Testis (tissue), 3 donors: ENCODE results near the gene MAP2K7. TPM values are rescaled to one million over a fixed set of nuclear protein-coding genes. Genes with fewer than 3 reads are reported as not detected.

Experiments used
- DNase-seq: peaks from one replicate; pipeline ENCODE4 v3.0.0-alpha.2; 2019
- H3K27ac ChIP-seq, 2 donors: fragments of 200-600 bp; sonication (generic); one replicate each; pipeline ENCODE4 v1.5.1; 2019
- H3K27me3 ChIP-seq: fragments of 200-600 bp; sonication (generic); one replicate; pipeline ENCODE4 v1.5.1; 2019
- H3K36me3 ChIP-seq: fragments of 200-600 bp; sonication (generic); one replicate; pipeline ENCODE4 v1.5.1; 2017; ENCODE audit warnings: low read depth; ENCODE audit errors: missing control alignments
- H3K4me1 ChIP-seq: fragments of 200-600 bp; sonication (generic); one replicate; pipeline ENCODE4 v1.5.1; 2019
- H3K4me3 ChIP-seq, 2 donors: fragments of 200-600 bp; sonication (generic); one replicate each; pipeline ENCODE4 v1.5.1; 2017 to 2019
- H3K9me3 ChIP-seq: fragments of 200-600 bp; sonication (generic); one replicate; pipeline ENCODE4 v1.5.1; 2017
- POLR2A ChIP-seq: fragments of 450-650 bp; IDR thresholded peaks from one replicate; pipeline ENCODE4 v1.6.1; 2017; ENCODE audit warnings: antibody characterized with exemption, mild to moderate bottlenecking, moderate library complexity
- whole genome bisulfite sequencing, 2 donors: methylation state at CpG; one replicate each; pipeline ENCODE4 v1.1.5; 2018; 5-methylcytosine and 5-hydroxymethylcytosine counted together
- intact Hi-C: fragments of 100-400 bp; cut with DNase I; formaldehyde crosslinking; loops from one replicate; pipeline ENCODE4 v1.15.1; 2023; ENCODE audit warnings: low total_unique reads
- polyA plus RNA-seq: library from polyadenylated mRNA; stranded (reverse); fragments of 350-450 nt; fragmentation: Illumina TruSeq; extraction: RNeasy Lipid Tissue Mini Kit (QIAGEN cat#74804); gene quantifications from one replicate; pipeline ENCODE4 v1.2.3, GENCODE V29; 2014; ENCODE audit warnings: low read depth, low replicate concordance; ENCODE audit not compliant: insufficient read depth
- total RNA-seq, 2 donors: library from RNA; depleted of rRNA; stranded (reverse); fragments of >200 nt; gene quantifications; one replicate each; pipeline ENCODE4 v1.2.3, GENCODE V29; 2016
- TF ChIP-seq, protein P1 (sequence below), 3 experiments: fragments of 450-650 bp in 2 of 3; fragments of 200-600 bp in 1 of 3; sonication (generic) in 1 of 3; IDR thresholded peaks; one replicate each; pipeline ENCODE4 v1.5.1; 2016 to 2019; ENCODE audit warnings: antibody characterized with exemption in 3 of 3, mild to moderate bottlenecking in 2 of 3, moderate library complexity in 1 of 3

Gene MAP2K7
- total and polyA plus RNA-seq, 3 donors from 2014 or later: 30.6 to 44.0 (median 34.8) TPM

DNA sequence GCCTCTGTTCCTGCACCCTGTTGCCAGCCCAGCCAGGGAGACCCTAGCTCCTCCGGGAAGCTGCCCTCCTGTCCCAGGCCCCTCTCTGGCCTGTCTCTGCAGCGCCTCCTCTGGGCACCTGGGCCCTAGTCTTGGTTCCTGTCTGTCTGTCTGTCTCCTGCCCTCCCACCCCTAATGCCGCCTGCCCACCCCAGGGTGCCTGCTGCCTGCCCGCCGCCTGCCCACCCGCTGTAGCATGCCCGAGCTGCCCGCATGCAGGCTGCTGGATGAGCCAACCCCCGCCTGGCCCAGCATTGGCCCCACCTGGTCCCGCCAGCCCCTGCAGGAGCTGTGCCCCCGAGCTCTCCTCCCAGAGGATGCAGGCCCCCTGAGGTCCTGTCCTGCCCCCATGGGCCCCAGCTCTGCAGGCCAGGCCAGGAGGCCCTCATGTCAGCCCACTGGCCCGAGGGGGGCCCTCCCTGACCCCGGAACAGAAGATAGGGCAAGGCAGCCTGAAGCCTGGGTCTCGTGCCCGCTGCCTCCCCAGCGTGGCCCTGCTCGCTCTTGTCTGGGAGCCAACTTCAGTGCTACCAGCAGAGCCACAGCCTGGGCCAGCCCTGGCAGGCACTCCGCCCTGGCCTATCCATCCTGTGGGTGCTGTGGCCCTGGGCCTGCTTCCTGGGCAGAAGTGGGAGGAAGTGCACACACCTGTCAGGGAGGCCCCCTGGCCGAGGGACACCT is 5.2 kb downstream of the MAP2K7 start:
- H3K4me3 ChIP-seq: no peak overlapping the region
- no peak for TF ChIP-seq POLR2A
- TF ChIP-seq, protein P1, sequence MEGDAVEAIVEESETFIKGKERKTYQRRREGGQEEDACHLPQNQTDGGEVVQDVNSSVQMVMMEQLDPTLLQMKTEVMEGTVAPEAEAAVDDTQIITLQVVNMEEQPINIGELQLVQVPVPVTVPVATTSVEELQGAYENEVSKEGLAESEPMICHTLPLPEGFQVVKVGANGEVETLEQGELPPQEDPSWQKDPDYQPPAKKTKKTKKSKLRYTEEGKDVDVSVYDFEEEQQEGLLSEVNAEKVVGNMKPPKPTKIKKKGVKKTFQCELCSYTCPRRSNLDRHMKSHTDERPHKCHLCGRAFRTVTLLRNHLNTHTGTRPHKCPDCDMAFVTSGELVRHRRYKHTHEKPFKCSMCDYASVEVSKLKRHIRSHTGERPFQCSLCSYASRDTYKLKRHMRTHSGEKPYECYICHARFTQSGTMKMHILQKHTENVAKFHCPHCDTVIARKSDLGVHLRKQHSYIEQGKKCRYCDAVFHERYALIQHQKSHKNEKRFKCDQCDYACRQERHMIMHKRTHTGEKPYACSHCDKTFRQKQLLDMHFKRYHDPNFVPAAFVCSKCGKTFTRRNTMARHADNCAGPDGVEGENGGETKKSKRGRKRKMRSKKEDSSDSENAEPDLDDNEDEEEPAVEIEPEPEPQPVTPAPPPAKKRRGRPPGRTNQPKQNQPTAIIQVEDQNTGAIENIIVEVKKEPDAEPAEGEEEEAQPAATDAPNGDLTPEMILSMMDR (IDR thresholded peaks at IDR 0.05): no peak
- no peaks in the 10 kb centered on the region for H3K27me3 ChIP-seq
- peaks cover 18% of the 10 kb centered on the region for H3K4me1 ChIP-seq
- no peaks in the 10 kb centered on the region for H3K36me3 ChIP-seq
- DNase-seq: no peak
- intact Hi-C loops: no loop called here
- 87 to 88% methylated on average over 11 to 19 of the region's 19 CpGs for WGBS, 2 donors
- no peak overlapping the region for H3K27ac ChIP-seq
- H3K9me3 ChIP-seq: no peaks in the 10 kb centered on the region

DNA sequence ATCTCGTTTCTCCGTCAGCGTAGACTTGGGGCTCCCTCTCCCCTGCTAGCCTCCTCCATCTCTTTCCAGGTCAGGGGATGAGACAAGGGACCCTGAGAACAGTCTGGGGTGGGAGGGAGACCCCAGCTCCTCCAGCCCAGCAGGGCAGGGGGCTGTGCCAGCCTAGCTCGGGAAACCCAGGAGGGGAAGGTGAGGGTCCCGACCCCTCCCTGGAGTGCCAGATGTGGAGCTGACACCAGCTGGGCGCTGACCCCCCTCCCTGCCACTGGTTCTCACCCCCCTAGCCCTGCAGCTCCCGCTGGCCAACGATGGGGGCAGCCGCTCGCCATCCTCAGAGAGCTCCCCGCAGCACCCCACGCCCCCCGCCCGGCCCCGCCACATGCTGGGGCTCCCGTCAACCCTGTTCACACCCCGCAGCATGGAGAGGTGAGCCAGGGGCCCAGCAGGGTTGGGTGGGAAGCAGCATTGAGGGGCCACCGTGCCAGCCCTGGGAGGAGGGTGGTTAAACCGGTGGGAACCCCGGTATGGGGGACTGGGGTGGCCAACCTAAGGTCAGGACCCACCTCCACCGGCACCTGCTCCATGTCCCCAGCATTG is 5.9 kb downstream of the MAP2K7 start:
- Histone ChIP-seq H3K9me3 (no peaks in the 10 kb centered on the region), H3K36me3 (no peaks in the 10 kb centered on the region), H3K4me3 (no peak overlapping the region), H3K27me3 (no peaks in the 10 kb centered on the region), H3K27ac (no peak overlapping the region), H3K4me1 (peaks cover 14% of the 10 kb centered on the region)
- no peak for TF ChIP-seq POLR2A
- TF ChIP-seq, protein P1 (IDR thresholded peaks at IDR 0.05): no peak
- WGBS, 2 donors: 88 to 96% methylated on average over 10 to 19 of the region's 21 CpGs
- DNase-seq: no peak
- intact Hi-C loops: no loop called here

DNA sequence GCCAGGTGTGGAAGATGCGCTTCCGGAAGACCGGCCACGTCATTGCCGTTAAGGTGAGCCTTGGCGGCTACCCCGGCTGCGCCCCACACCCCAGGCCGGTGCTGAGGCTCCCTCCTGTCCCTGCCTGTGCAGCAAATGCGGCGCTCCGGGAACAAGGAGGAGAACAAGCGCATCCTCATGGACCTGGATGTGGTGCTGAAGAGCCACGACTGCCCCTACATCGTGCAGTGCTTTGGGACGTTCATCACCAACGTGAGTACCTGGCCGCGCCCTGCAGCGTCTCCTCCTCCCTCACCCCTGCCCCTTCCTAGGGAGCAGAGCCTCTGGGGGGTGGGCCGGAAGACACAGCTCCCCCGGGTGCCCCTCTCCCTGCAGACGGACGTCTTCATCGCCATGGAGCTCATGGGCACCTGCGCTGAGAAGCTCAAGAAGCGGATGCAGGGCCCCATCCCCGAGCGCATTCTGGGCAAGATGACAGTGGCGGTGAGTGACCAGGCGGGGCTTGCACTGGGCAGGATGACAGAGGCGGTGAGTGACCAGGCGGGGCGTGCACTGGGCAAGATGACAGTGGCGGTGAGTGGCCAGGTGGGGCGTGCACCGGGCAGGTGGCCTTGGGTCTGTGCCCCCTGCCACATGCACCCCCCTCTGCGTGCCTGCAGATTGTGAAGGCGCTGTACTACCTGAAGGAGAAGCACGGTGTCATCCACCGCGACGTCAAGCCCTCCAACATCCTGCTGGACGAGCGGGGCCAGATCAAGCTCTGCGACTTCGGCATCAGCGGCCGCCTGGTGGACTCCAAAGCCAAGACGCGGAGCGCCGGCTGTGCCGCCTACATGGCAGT is 6.9 kb downstream of the MAP2K7 start:
- no peak for DNase-seq

DNA sequence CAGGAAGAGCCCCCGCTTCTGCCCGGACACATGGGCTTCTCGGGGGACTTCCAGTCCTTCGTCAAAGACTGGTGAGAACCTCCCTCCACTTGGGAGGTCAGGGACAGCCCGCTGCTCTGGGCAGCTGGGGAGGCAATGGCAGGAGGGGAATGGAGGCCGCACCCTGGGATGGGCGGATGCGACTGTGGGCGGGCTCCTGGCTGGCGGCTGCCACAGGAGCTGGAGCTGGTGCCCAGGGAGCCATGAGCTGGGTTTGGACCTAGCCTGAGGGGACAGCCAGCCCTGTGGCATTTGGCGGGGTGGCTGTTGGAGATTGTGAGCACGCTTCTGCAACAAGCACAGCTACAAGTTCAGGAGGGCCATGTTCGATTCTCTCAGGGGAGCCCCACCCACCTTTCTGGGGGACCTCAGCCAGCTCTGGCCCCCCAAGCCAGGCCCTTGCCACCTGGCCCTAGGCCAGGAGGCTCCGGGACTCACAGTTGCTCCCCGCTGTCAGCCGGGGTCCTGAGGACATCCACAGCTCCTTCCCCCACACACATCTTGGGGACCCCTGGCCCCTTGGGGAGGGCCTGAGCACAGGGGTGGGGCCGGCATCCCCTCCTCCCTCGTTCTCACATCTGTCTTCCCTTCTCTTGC is 7.9 kb downstream of the MAP2K7 start:
- H3K27ac ChIP-seq: no peak overlapping the region
- no peaks in the 10 kb centered on the region for H3K36me3 ChIP-seq
- intact Hi-C loops: no loop called here
- peaks cover 6% of the 10 kb centered on the region for H3K4me1 ChIP-seq
- 83 to 92% methylated on average over 6 to 17 of the region's 18 CpGs for WGBS, 2 donors
- no peaks in the 10 kb centered on the region for H3K9me3 ChIP-seq
- H3K4me3 ChIP-seq: no peak overlapping the region
- no peak for DNase-seq
- TF ChIP-seq, protein P1 (IDR thresholded peaks at IDR 0.05): no peak
- TF ChIP-seq POLR2A: no peak
- H3K27me3 ChIP-seq: no peaks in the 10 kb centered on the region

More for the DNA sequence above, 6.9 kb downstream of the MAP2K7 start:
- intact Hi-C loops: no loop called here
- Histone ChIP-seq H3K4me3 (no peak overlapping the region), H3K27me3 (no peaks in the 10 kb centered on the region), H3K9me3 (no peaks in the 10 kb centered on the region), H3K27ac (no peak overlapping the region), H3K36me3 (no peaks in the 10 kb centered on the region), H3K4me1 (peaks cover 6% of the 10 kb centered on the region)
- TF ChIP-seq POLR2A: no peak
- 91 to 94% methylated on average over 14 to 48 of the region's 54 CpGs for WGBS, 2 donors
